ENCODE data around the gene CDPF1. TPM values are rescaled to one million over a fixed set of nuclear protein-coding genes. Genes with fewer than 3 reads are reported as not detected.
A peak's percentile ranks its signal among the peaks of the same experiment; 100 is the strongest.

The CDPF1 gene
- polyA plus RNA-seq, 3 donors: 8.3 to 8.4 (median 8.3) TPM

DNA sequence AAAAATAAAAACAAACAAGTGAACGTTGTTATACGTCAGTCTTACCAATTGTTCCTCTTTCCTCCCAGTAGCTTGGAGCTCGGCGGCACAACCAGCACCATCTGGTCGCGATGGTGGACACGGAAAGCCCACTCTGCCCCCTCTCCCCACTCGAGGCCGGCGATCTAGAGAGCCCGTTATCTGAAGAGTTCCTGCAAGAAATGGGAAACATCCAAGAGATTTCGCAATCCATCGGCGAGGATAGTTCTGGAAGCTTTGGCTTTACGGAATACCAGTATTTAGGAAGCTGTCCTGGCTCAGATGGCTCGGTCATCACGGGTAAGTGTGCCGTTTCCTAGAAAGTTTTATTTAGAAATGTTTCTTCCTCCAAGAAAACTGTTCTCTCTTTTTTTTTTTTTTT is 51.8 kb downstream of the CDPF1 start:
- no peak overlapping the region for H3K9ac ChIP-seq (ENCODE audit: insufficient read depth, low read length, poor library complexity, severe bottlenecking)
- DNase-seq: no peak
- peaks cover 0 to 4% (median 0%) of the 10 kb centered on the region in 3 donors for H3K27me3 Mint-ChIP-seq (ENCODE audit: low read depth in 3 of 3)
- H4K20me1 ChIP-seq (ENCODE audit: insufficient read depth, low read length): no peaks in the 10 kb centered on the region
- H3K4me1 Mint-ChIP-seq: no peaks in the 10 kb centered on the region
- H3K9me3 Mint-ChIP-seq: peaks cover 0 to 2% (median 0%) of the 10 kb centered on the region in 7 donors
- H3K9me3 ChIP-seq (replicated peaks in 1 of 2; ENCODE audit: control insufficient read depth in 1 of 2, insufficient read depth in 1 of 2, low read length in 2 of 2): no peaks in the 10 kb centered on the region
- H3K79me2 ChIP-seq (ENCODE audit: insufficient read depth, low read length): no peaks in the 10 kb centered on the region
- TF ChIP-seq, protein P1, sequence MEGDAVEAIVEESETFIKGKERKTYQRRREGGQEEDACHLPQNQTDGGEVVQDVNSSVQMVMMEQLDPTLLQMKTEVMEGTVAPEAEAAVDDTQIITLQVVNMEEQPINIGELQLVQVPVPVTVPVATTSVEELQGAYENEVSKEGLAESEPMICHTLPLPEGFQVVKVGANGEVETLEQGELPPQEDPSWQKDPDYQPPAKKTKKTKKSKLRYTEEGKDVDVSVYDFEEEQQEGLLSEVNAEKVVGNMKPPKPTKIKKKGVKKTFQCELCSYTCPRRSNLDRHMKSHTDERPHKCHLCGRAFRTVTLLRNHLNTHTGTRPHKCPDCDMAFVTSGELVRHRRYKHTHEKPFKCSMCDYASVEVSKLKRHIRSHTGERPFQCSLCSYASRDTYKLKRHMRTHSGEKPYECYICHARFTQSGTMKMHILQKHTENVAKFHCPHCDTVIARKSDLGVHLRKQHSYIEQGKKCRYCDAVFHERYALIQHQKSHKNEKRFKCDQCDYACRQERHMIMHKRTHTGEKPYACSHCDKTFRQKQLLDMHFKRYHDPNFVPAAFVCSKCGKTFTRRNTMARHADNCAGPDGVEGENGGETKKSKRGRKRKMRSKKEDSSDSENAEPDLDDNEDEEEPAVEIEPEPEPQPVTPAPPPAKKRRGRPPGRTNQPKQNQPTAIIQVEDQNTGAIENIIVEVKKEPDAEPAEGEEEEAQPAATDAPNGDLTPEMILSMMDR (IDR thresholded peaks at IDR 0.05): no peak
- H3K4me1 ChIP-seq (ENCODE audit: control insufficient read depth in 1 of 2, insufficient read depth in 2 of 2, low read length in 2 of 2): no peaks in the 10 kb centered on the region
- no peak overlapping the region for H3K4me3 ChIP-seq (replicated peaks in 1 of 3; ENCODE audit: low read depth in 2 of 3, low read length in 3 of 3)
- no peak overlapping the region for H3K4me2 ChIP-seq (replicated peaks; ENCODE audit: extremely low read depth, low read length, poor library complexity, severe bottlenecking)
- 89% methylated on average over 7 of the region's 18 CpGs for WGBS (ENCODE audit: insufficient coverage)
- H2AFZ ChIP-seq (ENCODE audit: insufficient read depth, low read depth, low read length, poor library complexity, severe bottlenecking): no peak overlapping the region
- H3K36me3 ChIP-seq (replicated peaks in 1 of 2; ENCODE audit: control insufficient read depth in 1 of 2, insufficient read depth in 2 of 2, low read length in 2 of 2): peaks cover 13 to 35% of the 10 kb centered on the region in 2 donors
- H3K36me3 Mint-ChIP-seq: peaks cover 21 to 36% of the 10 kb centered on the region in 2 donors
- no peak overlapping the region for H3K4me3 Mint-ChIP-seq
- no peak overlapping the region for H3K27ac ChIP-seq (ENCODE audit: low read depth in 1 of 2, low read length in 2 of 2)
- intact Hi-C loops (cut with micrococcal nuclease): no loop called here
- no peaks in the 10 kb centered on the region for H3K27me3 ChIP-seq (ENCODE audit: control insufficient read depth in 2 of 2, insufficient read depth in 2 of 2, low read length in 2 of 2)
- H3K27ac Mint-ChIP-seq: no peak overlapping the region

- peaks cover 0 to 4% (median 0%) of the 10 kb centered on the region in 3 donors for H3K27me3 Mint-ChIP-seq (ENCODE audit: low read depth in 3 of 3)
- 98% methylated on average over 5 of the region's 8 CpGs for WGBS (ENCODE audit: insufficient coverage)
- peaks cover 28 to 29% of the 10 kb centered on the region in 2 donors for H3K36me3 Mint-ChIP-seq
- Histone ChIP-seq H3K9me3 (replicated peaks in 1 of 2; ENCODE audit: control insufficient read depth in 1 of 2, insufficient read depth in 1 of 2, low read length in 2 of 2) (no peaks in the 10 kb centered on the region), H3K4me1 (ENCODE audit: control insufficient read depth in 1 of 2, insufficient read depth in 2 of 2, low read length in 2 of 2) (peaks cover 0 to 2% of the 10 kb centered on the region in 2 donors), H3K36me3 (replicated peaks in 1 of 2; ENCODE audit: control insufficient read depth in 1 of 2, insufficient read depth in 2 of 2, low read length in 2 of 2) (peaks cover 13 to 29% of the 10 kb centered on the region in 2 donors), H2AFZ (ENCODE audit: insufficient read depth, low read depth, low read length, poor library complexity, severe bottlenecking) (no peak overlapping the region), H3K27me3 (ENCODE audit: control insufficient read depth in 2 of 2, insufficient read depth in 2 of 2, low read length in 2 of 2) (no peaks in the 10 kb centered on the region), H3K4me2 (replicated peaks; ENCODE audit: extremely low read depth, low read length, poor library complexity, severe bottlenecking) (no peak overlapping the region), H3K79me2 (ENCODE audit: insufficient read depth, low read length) (no peaks in the 10 kb centered on the region), H3K4me3 (replicated peaks in 1 of 3; ENCODE audit: low read depth in 2 of 3, low read length in 3 of 3) (no peak overlapping the region), H3K9ac (ENCODE audit: insufficient read depth, low read length, poor library complexity, severe bottlenecking) (no peak overlapping the region), H4K20me1 (ENCODE audit: insufficient read depth, low read length) (no peaks in the 10 kb centered on the region), H3K27ac (ENCODE audit: low read depth in 1 of 2, low read length in 2 of 2) (no peak overlapping the region)
- H3K4me1 Mint-ChIP-seq: peaks cover 3% of the 10 kb centered on the region
- H3K9me3 Mint-ChIP-seq: peaks cover 0 to 2% (median 0%) of the 10 kb centered on the region in 7 donors
- intact Hi-C loops (cut with micrococcal nuclease): no loop called here
- no peak for DNase-seq
- H3K27ac Mint-ChIP-seq: peak overlapping the region in 2 of 7 donors; percentile 7 to 18
- no peak overlapping the region for H3K4me3 Mint-ChIP-seq
- TF ChIP-seq, protein P1 (IDR thresholded peaks at IDR 0.05): no peak
These were observed 53.8 kb downstream of the CDPF1 start for GRCh38 chr22:46196278-46196677.

All from CD14-positive monocyte (primary cell).